Mesodermal cell (in vitro differentiated cells): ENCODE measurements around the gene STARD3.
A peak's percentile ranks its signal among the peaks of the same experiment; 100 is the strongest.

Experiments used
- H3K27ac ChIP-seq: 2 replicates; pipeline ENCODE4 v1.7.0; 2013; ENCODE audit warnings: mild to moderate bottlenecking, low read depth, low read length, moderate library complexity; ENCODE audit not compliant: severe bottlenecking
- H3K36me3 ChIP-seq: 2 replicates; pipeline ENCODE4 v1.7.1; 2013; ENCODE audit warnings: mild to moderate bottlenecking, low read length, moderate library complexity; ENCODE audit not compliant: control insufficient read depth, insufficient read depth
- H3K4me1 ChIP-seq: one replicate; pipeline ENCODE4 v1.7.1; 2013; ENCODE audit warnings: mild to moderate bottlenecking, low read length; ENCODE audit not compliant: insufficient read depth, control insufficient read depth, poor library complexity, severe bottlenecking
- H3K4me3 ChIP-seq: 2 replicates; pipeline ENCODE4 v1.7.0; 2013; ENCODE audit warnings: low read length, control low read depth, mild to moderate bottlenecking; ENCODE audit not compliant: insufficient read depth, poor library complexity, severe bottlenecking; ENCODE audit errors: extremely low read depth
- H3K9me3 ChIP-seq: 2 replicates; pipeline ENCODE4 v1.7.1; 2013; ENCODE audit warnings: mild to moderate bottlenecking, low read length, moderate library complexity; ENCODE audit not compliant: control insufficient read depth
- WGBS, 2 experiments: methylation state at CpG; one replicate each; pipeline ENCODE4 v1.1.5; 2013; ENCODE audit warnings: missing lambda C conversion rate in 2 of 2; ENCODE audit not compliant: insufficient coverage in 2 of 2; 5-methylcytosine and 5-hydroxymethylcytosine counted together

STARD3 gene

GRCh38 chr17:39623356-39623950 lies 13.5 kb upstream of the STARD3 start:
- 10 to 12% methylated on average over 12 to 14 of the region's 16 CpGs for WGBS, 2 experiments
- Histone ChIP-seq H3K4me3 (no peak overlapping the region), H3K4me1 (peaks cover 4% of the 10 kb centered on the region), H3K27ac (no peak overlapping the region), H3K36me3 (no peaks in the 10 kb centered on the region), H3K9me3 (no peaks in the 10 kb centered on the region)

- Histone ChIP-seq H3K27ac (no peak overlapping the region), H3K9me3 (no peaks in the 10 kb centered on the region), H3K4me1 (peaks cover 4% of the 10 kb centered on the region), H3K4me3 (no peak overlapping the region), H3K36me3 (no peaks in the 10 kb centered on the region)
- 62 to 71% methylated on average over 6 to 7 of the region's 8 CpGs for WGBS, 2 experiments
Measured at GRCh38 chr17:39624313-39624712, 12.6 kb upstream of the STARD3 start.

GRCh38 chr17:39625198-39625785 lies 11.7 kb upstream of the STARD3 start:
- WGBS, 2 experiments = 70 to 72% methylated on average over 3 of the region's 5 CpGs
- H3K9me3 ChIP-seq = no peaks in the 10 kb centered on the region
- H3K4me3 ChIP-seq = no peak overlapping the region
- H3K27ac ChIP-seq = no peak overlapping the region
- H3K4me1 ChIP-seq = peaks cover 4% of the 10 kb centered on the region
- H3K36me3 ChIP-seq = no peaks in the 10 kb centered on the region

- Histone ChIP-seq H3K9me3 (no peaks in the 10 kb centered on the region), H3K4me3 (peak within 1 kb of the TSS; percentile 35), H3K27ac (no peak within 1 kb of the TSS), H3K36me3 (no peaks in the 10 kb centered on the region), H3K4me1 (peaks cover 8% of the 10 kb centered on the region)
- 21 to 23% methylated on average over 18 to 24 of the region's 29 CpGs for WGBS, 2 experiments
Measured at GRCh38 chr17:39626171-39627046, 10.5 kb upstream of the STARD3 start, which contains the start of gene PPP1R1B. Gene PPP1R1B (plus strand): TSS chr17:39626952. CDS start chr17:39627393, 441 bp downstream.

GRCh38 chr17:39627047-39627711 lies 9.8 kb upstream of the STARD3 start:
- Histone ChIP-seq H3K27ac (no peak overlapping the region), H3K4me3 (peak overlapping the region; percentile 35), H3K36me3 (no peaks in the 10 kb centered on the region), H3K9me3 (no peaks in the 10 kb centered on the region), H3K4me1 (peaks cover 14% of the 10 kb centered on the region)
- WGBS, 2 experiments = 0 to 1% methylated on average over 38 to 61 of the region's 72 CpGs

- Histone ChIP-seq H3K9me3 (no peaks in the 10 kb centered on the region), H3K4me1 (peaks cover 14% of the 10 kb centered on the region), H3K27ac (no peak overlapping the region), H3K36me3 (no peaks in the 10 kb centered on the region), H3K4me3 (no peak overlapping the region)
- WGBS, 2 experiments = 12 to 18% methylated on average over 6 to 9 of the region's 16 CpGs
Measured at GRCh38 chr17:39627712-39628516, 9.0 kb upstream of the STARD3 start.

GRCh38 chr17:39628655-39629493 lies 8.1 kb upstream of the STARD3 start:
- H3K9me3 ChIP-seq = no peaks in the 10 kb centered on the region
- no peak overlapping the region for H3K4me3 ChIP-seq
- no peaks in the 10 kb centered on the region for H3K36me3 ChIP-seq
- WGBS, 2 experiments = 60% methylated on average over 3 to 7 of the region's 10 CpGs
- H3K4me1 ChIP-seq = peaks cover 14% of the 10 kb centered on the region
- H3K27ac ChIP-seq = no peak overlapping the region

GRCh38 chr17:39629494-39629880 lies 7.5 kb upstream of the STARD3 start:
- Histone ChIP-seq H3K9me3 (no peaks in the 10 kb centered on the region), H3K27ac (no peak overlapping the region), H3K4me1 (peaks cover 14% of the 10 kb centered on the region), H3K4me3 (no peak overlapping the region), H3K36me3 (no peaks in the 10 kb centered on the region)
- 100% methylated on average over 1 of the region's 3 CpGs; no CpG with 5 or more reads in 1 of the 2 experiments for WGBS, 2 experiments

- Histone ChIP-seq H3K4me1 (peaks cover 14% of the 10 kb centered on the region), H3K27ac (no peak overlapping the region), H3K9me3 (no peaks in the 10 kb centered on the region), H3K4me3 (no peak overlapping the region), H3K36me3 (no peaks in the 10 kb centered on the region)
- 88 to 92% methylated on average over 8 to 11 of the region's 12 CpGs for WGBS, 2 experiments
Measured at GRCh38 chr17:39629898-39630297, 7.0 kb upstream of the STARD3 start.
